GM12892 (cell line): ENCODE data around the gene CCDC167.

ENCODE experiments used
- POLR2A ChIP-seq: IDR thresholded peaks from 2 replicates; pipeline ENCODE4 v1.6.1; 2011; ENCODE audit warnings: low read depth, low read length, control low read depth
- TAF1 ChIP-seq: IDR thresholded peaks from 2 replicates; pipeline ENCODE4 v1.6.1; 2011; ENCODE audit warnings: low read depth, mild to moderate bottlenecking, control low read depth, low read length, borderline replicate concordance

- TF ChIP-seq TAF1 (no peak), POLR2A (no peak)
Observed at GRCh38 chr6:37456816-37457560, 42.7 kb downstream of the CCDC167 start.
